Prostate gland (tissue), 2 donors: Measurements from ENCODE around the gene CDKL5. TPM values are rescaled to one million over a fixed set of nuclear protein-coding genes. Genes with fewer than 3 reads are reported as not detected.

Source experiments
- DNase-seq: peaks from one replicate; pipeline ENCODE4 v3.0.0-alpha.2; 2019; ENCODE audit warnings: low spot score
- H3K27ac ChIP-seq, 2 donors: fragments of 200-600 bp; sonication (generic); 2 replicates each; pipeline ENCODE4 v1.5.1; 2017 to 2019
- H3K27me3 ChIP-seq: fragments of 200-600 bp; sonication (generic); replicated peaks from 2 replicates; pipeline ENCODE4 v1.5.1; 2019; ENCODE audit not compliant: insufficient read depth
- H3K36me3 ChIP-seq, 2 donors: fragments of 200-600 bp; sonication (generic); 1 replicate in 1 of 2; 2 replicates in 1 of 2; pipeline versions ENCODE4 v1.5.1 to v1.8.1; 2017 to 2019
- H3K4me1 ChIP-seq: fragments of 200-600 bp; sonication (generic); replicated peaks from 2 replicates; pipeline ENCODE4 v1.5.1; 2019
- H3K4me3 ChIP-seq, 2 donors: fragments of 200-600 bp; sonication (generic); 2 replicates each; pipeline ENCODE4 v1.5.1; 2017 to 2019
- H3K9me3 ChIP-seq: fragments of 200-600 bp; sonication (generic); 2 replicates; pipeline ENCODE4 v1.5.1; 2017
- CTCF ChIP-seq, 4 experiments: fragments of 200-600 bp in 2 of 4; fragments of 450-650 bp in 2 of 4; sonication (generic) in 2 of 4; IDR thresholded peaks; 1 replicate in 3 of 4; 2 replicates in 1 of 4; pipeline ENCODE4 v1.5.1; 2016 to 2019; ENCODE audit warnings: antibody characterized with exemption in 4 of 4, mild to moderate bottlenecking in 2 of 4, moderate library complexity in 2 of 4
- POLR2A ChIP-seq: fragments of 450-650 bp; IDR thresholded peaks from one replicate; pipeline ENCODE4 v1.6.1; 2016; ENCODE audit warnings: antibody characterized with exemption, mild to moderate bottlenecking
- POLR2AphosphoS5 ChIP-seq: sonication (generic); formaldehyde crosslinking; IDR thresholded peaks from one replicate; pipeline ENCODE4 v1.6.1; 2017; ENCODE audit warnings: antibody characterized with exemption
- WGBS: methylation state at CpG from one replicate; pipeline ENCODE4 v1.1.5; 2018; 5-methylcytosine and 5-hydroxymethylcytosine counted together
- intact Hi-C: fragments of 100-400 bp; cut with DNase I; formaldehyde crosslinking; loops from one replicate; pipeline ENCODE4 v1.14.2; 2022
- total RNA-seq, 2 donors: library from RNA; depleted of rRNA; stranded (reverse); fragments of >200 nt; gene quantifications; one replicate each; pipeline ENCODE4 v1.1.0, GENCODE V29; 2016

Gene CDKL5
- total RNA-seq, 2 donors from 2014 or later = 14.5 to 18.8 TPM

GRCh38 chrX:18394477-18394876 lies 30.9 kb upstream of the CDKL5 start:
- intact Hi-C loops = loop anchor here (5.0 kb wide), 2 partner anchors 503 to 938 kb away; no protein-coding TSS in a partner anchor
- no peaks in the 10 kb centered on the region for H3K9me3 ChIP-seq
- no peaks in the 10 kb centered on the region for H3K36me3 ChIP-seq
- H3K4me3 ChIP-seq = no peak overlapping the region
- TF ChIP-seq POLR2A = no peak
- no peaks in the 10 kb centered on the region for H3K27me3 ChIP-seq
- DNase-seq = no peak
- no peaks in the 10 kb centered on the region for H3K4me1 ChIP-seq
- no peak overlapping the region for H3K27ac ChIP-seq
- WGBS = 48% methylated on average over 11 of the region's 11 CpGs

GRCh38 chrX:18401848-18402213 lies 23.6 kb upstream of the CDKL5 start:
- no peak for DNase-seq
- TF ChIP-seq POLR2A (no peak), POLR2AphosphoS5 (no peak), CTCF (IDR thresholded peaks at IDR 0.05) (no peak)
- Histone ChIP-seq H3K4me1 (no peaks in the 10 kb centered on the region), H3K36me3 (no peaks in the 10 kb centered on the region), H3K9me3 (no peaks in the 10 kb centered on the region), H3K27ac (no peak overlapping the region), H3K27me3 (no peaks in the 10 kb centered on the region), H3K4me3 (no peak overlapping the region)
- 75% methylated on average over 1 of the region's 4 CpGs for WGBS
- intact Hi-C loops = no loop called here

- no peaks in the 10 kb centered on the region for H3K27me3 ChIP-seq
- no peak overlapping the region for H3K27ac ChIP-seq
- no peaks in the 10 kb centered on the region for H3K36me3 ChIP-seq
- no peaks in the 10 kb centered on the region for H3K9me3 ChIP-seq
- intact Hi-C loops = no loop called here
- WGBS = 40% methylated on average over 8 of the region's 8 CpGs
- no peaks in the 10 kb centered on the region for H3K4me1 ChIP-seq
- no peak for DNase-seq
- no peak for TF ChIP-seq POLR2A
- TF ChIP-seq CTCF (IDR thresholded peaks at IDR 0.05) = no peak
- no peak for TF ChIP-seq POLR2AphosphoS5
- H3K4me3 ChIP-seq = no peak overlapping the region
Measured at GRCh38 chrX:18406531-18407266, 18.7 kb upstream of the CDKL5 start.

- no peaks in the 10 kb centered on the region for H3K27me3 ChIP-seq
- H3K36me3 ChIP-seq = no peaks in the 10 kb centered on the region
- no peak for DNase-seq
- no peaks in the 10 kb centered on the region for H3K9me3 ChIP-seq
- H3K4me1 ChIP-seq = no peaks in the 10 kb centered on the region
- TF ChIP-seq CTCF (IDR thresholded peaks at IDR 0.05) = peak in 2 of 4 experiments; percentile 10 to 33
- no peak for TF ChIP-seq POLR2A
- 81% methylated on average over 5 of the region's 5 CpGs for WGBS
- no peak overlapping the region for H3K4me3 ChIP-seq
- H3K27ac ChIP-seq = no peak overlapping the region
- intact Hi-C loops = no loop called here
Measured at GRCh38 chrX:18410038-18410437, 15.4 kb upstream of the CDKL5 start.

GRCh38 chrX:18415386-18415785 lies 10.0 kb upstream of the CDKL5 start:
- H3K27ac ChIP-seq = no peak overlapping the region
- no peak for DNase-seq
- intact Hi-C loops = no loop called here

More at GRCh38 chrX:18415386-18415785, 10.0 kb upstream of the CDKL5 start:
- no peaks in the 10 kb centered on the region for H3K4me1 ChIP-seq
- no peaks in the 10 kb centered on the region for H3K36me3 ChIP-seq
- H3K9me3 ChIP-seq = no peaks in the 10 kb centered on the region
- no peaks in the 10 kb centered on the region for H3K27me3 ChIP-seq
- no peak overlapping the region for H3K4me3 ChIP-seq
- TF ChIP-seq CTCF (IDR thresholded peaks at IDR 0.05) = no peak
- no peak for TF ChIP-seq POLR2A
- no peak for TF ChIP-seq POLR2AphosphoS5
